DMS153 treated with DMSO at 0.1 percent for 48 hours (cell line): Measurements from ENCODE around the gene GRIN1.
"Not testable (repeated sequence)": the region's sequence is repeated elsewhere in the genome, so short reads cannot be mapped to it uniquely, and the experiment has no call there.

Experiments used
- DNase-seq: peaks from one replicate; lab custom pipeline; 2025; ENCODE audit not compliant: unreplicated experiment; lab: John Stamatoyannopoulos, UW

Gene GRIN1

GRCh38 chr9:137111788-137112563 is 27.0 kb upstream of the GRIN1 start:
- DNase-seq, result no peak

GRCh38 chr9:137112564-137113384 is 26.2 kb upstream of the GRIN1 start:
- DNase-seq, result no peak

- DNase-seq, result no peak
Measured at GRCh38 chr9:137113385-137114159, 25.4 kb upstream of the GRIN1 start.

- DNase-seq, result no peak
Measured at GRCh38 chr9:137114220-137114612, 24.7 kb upstream of the GRIN1 start.

- DNase-seq, result no peak
Measured at GRCh38 chr9:137114613-137115393, 24.2 kb upstream of the GRIN1 start, which contains the start of gene DPP7. Gene DPP7 (minus strand): TSS chr9:137114733. CDS start chr9:137114713, 20 bp downstream.

- DNase-seq, result no peak
Measured at GRCh38 chr9:137115394-137116026, 23.4 kb upstream of the GRIN1 start.

GRCh38 chr9:137116027-137116507 is 22.9 kb upstream of the GRIN1 start:
- no peak for DNase-seq

GRCh38 chr9:137116728-137117127 is 22.2 kb upstream of the GRIN1 start:
- no peak for DNase-seq

- no peak for DNase-seq
Measured at GRCh38 chr9:137117269-137117731, 21.7 kb upstream of the GRIN1 start.

- DNase-seq, result not testable (repeated sequence)
Measured at GRCh38 chr9:137118092-137118603, 20.8 kb upstream of the GRIN1 start.

GRCh38 chr9:137121927-137122795 is 16.8 kb upstream of the GRIN1 start:
- not testable (repeated sequence) for DNase-seq

GRCh38 chr9:137122796-137123467 is 16.0 kb upstream of the GRIN1 start:
- DNase-seq, result not testable (repeated sequence)

GRCh38 chr9:137123468-137123837 is 15.5 kb upstream of the GRIN1 start:
- no peak for DNase-seq

- DNase-seq, result not testable (repeated sequence)
Measured at GRCh38 chr9:137123952-137124462, 14.9 kb upstream of the GRIN1 start.

GRCh38 chr9:137126786-137127185 is 12.2 kb upstream of the GRIN1 start:
- no peak for DNase-seq

GRCh38 chr9:137127301-137128157 is 11.4 kb upstream of the GRIN1 start:
- DNase-seq, result no peak
